WTC11 (cell line): ENCODE measurements around the gene GAB1. TPM values are rescaled to one million over a fixed set of nuclear protein-coding genes. Genes with fewer than 3 reads are reported as not detected.

Experiments
- ATAC-seq: fragments of 200-7000 bp; cut with Tn5 transposase; 2 replicates; pipeline ENCODE4 v1.10.0; 2021; ENCODE audit warnings: mild to moderate bottlenecking, moderate library complexity
- CTCF ChIA-PET: fragments of 300-600 bp; sonication (Branson Sonifier 250); formaldehyde crosslinking; loops from one replicate; lab custom pipeline; 2021; ENCODE audit warnings: antibody characterized with exemption; lab: Charles Lee
- POLR2A ChIA-PET: fragments of 350-600 bp; sonication (Branson Sonifier 250); formaldehyde crosslinking; loops from one replicate; lab custom pipeline; 2021; ENCODE audit warnings: antibody characterized with exemption; lab: Charles Lee
- DNase-seq: peaks from one replicate; pipeline ENCODE4 v3.0.0; 2021; ENCODE audit warnings: low spot score
- H3K27ac Mint-ChIP-seq: 2 replicates; pipeline ENCODE4 v1.8.0; 2021; ENCODE audit warnings: mixed read lengths
- H3K27me3 Mint-ChIP-seq: 2 replicates; pipeline ENCODE4 v1.8.0; 2021; ENCODE audit warnings: low read depth, mild to moderate bottlenecking, moderate library complexity, mixed read lengths
- H3K36me3 Mint-ChIP-seq: 2 replicates; pipeline ENCODE4 v1.8.0; 2021; ENCODE audit warnings: mixed read lengths
- H3K4me1 Mint-ChIP-seq: 2 replicates; pipeline ENCODE4 v1.8.0; 2022; ENCODE audit warnings: mixed read lengths
- H3K4me3 Mint-ChIP-seq: 2 replicates; pipeline ENCODE4 v1.8.0; 2021; ENCODE audit warnings: mild to moderate bottlenecking, moderate library complexity, mixed read lengths
- H3K9me3 Mint-ChIP-seq: 2 replicates; pipeline ENCODE4 v1.8.0; 2021; ENCODE audit warnings: mixed read lengths
- ARID4B ChIP-seq: sonication (generic); formaldehyde crosslinking; IDR thresholded peaks from 2 replicates; pipeline ENCODE4 v1.8.0; 2023; ENCODE audit warnings: missing genetic modification reagents, mild to moderate bottlenecking, borderline replicate concordance
- ATF1 ChIP-seq: sonication (generic); formaldehyde crosslinking; IDR thresholded peaks from 2 replicates; pipeline ENCODE4 v1.8.1; 2023; ENCODE audit warnings: mild to moderate bottlenecking, moderate library complexity, missing genetic modification reagents
- E2F4 ChIP-seq: sonication (generic); formaldehyde crosslinking; IDR thresholded peaks from 2 replicates; pipeline ENCODE4 v1.8.1; 2022; ENCODE audit warnings: low read depth, mild to moderate bottlenecking, moderate library complexity, missing genetic modification reagents, borderline replicate concordance
- ESRRA ChIP-seq: sonication (generic); formaldehyde crosslinking; IDR thresholded peaks from 2 replicates; pipeline ENCODE4 v1.8.1; 2022; ENCODE audit warnings: mild to moderate bottlenecking, missing genetic modification reagents, borderline replicate concordance
- FOXP1 ChIP-seq: sonication (generic); formaldehyde crosslinking; IDR thresholded peaks from 2 replicates; pipeline ENCODE4 v1.8.0; 2022; ENCODE audit warnings: missing genetic modification reagents, mild to moderate bottlenecking, moderate library complexity, borderline replicate concordance
- FOXP4 ChIP-seq: sonication (generic); formaldehyde crosslinking; IDR thresholded peaks from 2 replicates; pipeline ENCODE4 v1.8.0; 2022; ENCODE audit warnings: mild to moderate bottlenecking, missing genetic modification reagents
- GTF2I ChIP-seq: fragments of 250-450 bp; sonication (Bioruptor Pico); conservative IDR thresholded peaks from 2 replicates; pipeline ENCODE4 v1.4.0; 2021; ENCODE audit warnings: mild to moderate bottlenecking
- IRF2 ChIP-seq: sonication (generic); formaldehyde crosslinking; IDR thresholded peaks from 2 replicates; pipeline ENCODE4 v1.8.0; 2022; ENCODE audit warnings: low read depth, missing genetic modification reagents, borderline replicate concordance
- NFE2L1 ChIP-seq: sonication (generic); formaldehyde crosslinking; IDR thresholded peaks from 2 replicates; pipeline ENCODE4 v1.8.1; 2023; ENCODE audit warnings: missing genetic modification reagents
- SMAD3 ChIP-seq: sonication (generic); formaldehyde crosslinking; IDR thresholded peaks from 2 replicates; pipeline ENCODE4 v1.8.0; 2022; ENCODE audit warnings: missing genetic modification reagents, mild to moderate bottlenecking, borderline replicate concordance
- ZNF317 ChIP-seq: sonication (generic); formaldehyde crosslinking; IDR thresholded peaks from 2 replicates; pipeline ENCODE4 v1.8.1; 2023; ENCODE audit warnings: low read depth, mild to moderate bottlenecking, moderate library complexity, missing genetic modification reagents, borderline replicate concordance
- ZNF416 ChIP-seq: fragments of 250-450 bp; sonication (Bioruptor Pico); IDR thresholded peaks from 2 replicates; pipeline ENCODE4 v1.9.0; 2021; ENCODE audit warnings: mild to moderate bottlenecking, inconsistent platforms
- ZNF671 ChIP-seq: fragments of 250-450 bp; sonication (Bioruptor Pico); IDR thresholded peaks from 2 replicates; pipeline ENCODE4 v1.8.0; 2021; ENCODE audit warnings: mild to moderate bottlenecking
- total RNA-seq: library from RNA; stranded (reverse); gene quantifications from 3 replicates; pipeline ENCODE4 v1.2.3, GENCODE V29; 2021
- TF ChIP-seq, protein P1 (sequence below): sonication (generic); formaldehyde crosslinking; IDR thresholded peaks from 2 replicates; pipeline ENCODE4 v1.8.1; 2022; ENCODE audit warnings: mild to moderate bottlenecking, missing genetic modification reagents, moderate library complexity, borderline replicate concordance
- TF ChIP-seq, protein P2 (sequence below): fragments of 250-450 bp; sonication (Bioruptor Pico); IDR thresholded peaks from 2 replicates; pipeline ENCODE4 v1.9.0; 2021; ENCODE audit warnings: moderate library complexity, mild to moderate bottlenecking, inconsistent platforms, borderline replicate concordance
- TF ChIP-seq, protein P3 (sequence below): fragments of 250-450 bp; sonication (Bioruptor Pico); IDR thresholded peaks from 2 replicates; pipeline ENCODE4 v1.9.0; 2021; ENCODE audit warnings: mild to moderate bottlenecking
- TF ChIP-seq, protein P4 (sequence below): fragments of 250-450 bp; sonication (Bioruptor Pico); IDR thresholded peaks from 2 replicates; pipeline ENCODE4 v1.9.0; 2021; ENCODE audit warnings: mild to moderate bottlenecking, borderline replicate concordance

The GAB1 gene
- total RNA-seq, 1 experiment from 2014 or later = 17.4 TPM

GRCh38 chr4:143386812-143387211 lies 50.1 kb downstream of the GAB1 start:
- TF ChIP-seq, protein P1, sequence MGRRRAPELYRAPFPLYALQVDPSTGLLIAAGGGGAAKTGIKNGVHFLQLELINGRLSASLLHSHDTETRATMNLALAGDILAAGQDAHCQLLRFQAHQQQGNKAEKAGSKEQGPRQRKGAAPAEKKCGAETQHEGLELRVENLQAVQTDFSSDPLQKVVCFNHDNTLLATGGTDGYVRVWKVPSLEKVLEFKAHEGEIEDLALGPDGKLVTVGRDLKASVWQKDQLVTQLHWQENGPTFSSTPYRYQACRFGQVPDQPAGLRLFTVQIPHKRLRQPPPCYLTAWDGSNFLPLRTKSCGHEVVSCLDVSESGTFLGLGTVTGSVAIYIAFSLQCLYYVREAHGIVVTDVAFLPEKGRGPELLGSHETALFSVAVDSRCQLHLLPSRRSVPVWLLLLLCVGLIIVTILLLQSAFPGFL (CRISPR knock-in tag) = no peak
- no peak for TF ChIP-seq ESRRA (CRISPR knock-in tag)
- TF ChIP-seq IRF2 (CRISPR knock-in tag) = no peak
- TF ChIP-seq ZNF317 = no peak
- TF ChIP-seq, all 79 proteins: peak for 0

DNA sequence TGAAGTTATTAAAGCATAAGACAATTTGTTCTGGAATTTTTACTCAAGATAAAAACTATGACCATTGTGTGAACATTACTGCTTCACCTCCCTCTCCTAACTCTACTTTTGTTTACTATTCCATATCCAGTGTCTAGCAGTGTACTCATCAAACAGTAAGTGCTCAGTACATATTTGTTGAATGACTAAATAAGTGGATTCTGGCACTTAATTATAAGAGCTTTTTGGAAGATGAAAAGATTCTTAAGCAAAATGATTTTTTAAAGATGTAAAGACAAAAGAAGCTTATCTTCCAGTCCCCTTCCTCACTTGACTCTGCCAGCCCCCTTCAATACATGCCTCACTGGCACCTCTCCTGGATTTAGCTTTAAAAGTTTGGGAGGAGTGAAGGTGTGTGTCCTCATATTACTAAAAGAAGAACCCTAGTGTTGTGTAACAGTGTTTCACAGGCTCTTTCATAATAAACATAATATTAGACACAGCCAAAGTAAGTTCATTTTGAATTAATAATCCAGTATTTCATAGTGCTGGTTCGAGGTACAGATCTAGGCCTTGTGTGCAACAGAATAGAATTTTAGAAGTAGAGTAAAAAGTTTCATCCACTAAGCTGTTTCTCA lies 53.0 kb downstream of the GAB1 start:
- Mint-ChIP-seq H3K4me1 (peaks cover 45% of the 10 kb centered on the region), H3K36me3 (peaks cover 4% of the 10 kb centered on the region), H3K27me3 (no peaks in the 10 kb centered on the region), H3K4me3 (no peak overlapping the region), H3K9me3 (no peaks in the 10 kb centered on the region), H3K27ac (no peak overlapping the region)
- DNase-seq = no peak
- POLR2A ChIA-PET = no interaction called here
- CTCF ChIA-PET = interaction anchor here (0.9 kb wide), 1 partner anchor 13 kb away, joined by 3 read pairs; no protein-coding TSS in a partner anchor
- no peak for ATAC-seq
- TF ChIP-seq, protein P1 (CRISPR knock-in tag) = no peak
- TF ChIP-seq FOXP4 (CRISPR knock-in tag) (no peak), ATF1 (no peak), FOXP1 (no peak), ZNF671 (CRISPR knock-in tag) (no peak), SMAD3 (CRISPR knock-in tag) (no peak), GTF2I (CRISPR knock-in tag) (no peak), E2F4 (CRISPR knock-in tag) (no peak), ZNF416 (no peak), ARID4B (CRISPR knock-in tag) (no peak), ESRRA (CRISPR knock-in tag) (no peak), NFE2L1 (CRISPR knock-in tag) (no peak)
- TF ChIP-seq, protein P2, sequence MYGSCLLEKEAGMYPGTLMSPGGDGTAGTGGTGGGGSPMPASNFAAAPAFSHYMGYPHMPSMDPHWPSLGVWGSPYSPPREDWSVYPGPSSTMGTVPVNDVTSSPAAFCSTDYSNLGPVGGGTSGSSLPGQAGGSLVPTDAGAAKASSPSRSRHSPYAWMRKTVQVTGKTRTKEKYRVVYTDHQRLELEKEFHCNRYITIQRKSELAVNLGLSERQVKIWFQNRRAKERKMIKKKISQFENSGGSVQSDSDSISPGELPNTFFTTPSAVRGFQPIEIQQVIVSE = no peak
- TF ChIP-seq, protein P3, sequence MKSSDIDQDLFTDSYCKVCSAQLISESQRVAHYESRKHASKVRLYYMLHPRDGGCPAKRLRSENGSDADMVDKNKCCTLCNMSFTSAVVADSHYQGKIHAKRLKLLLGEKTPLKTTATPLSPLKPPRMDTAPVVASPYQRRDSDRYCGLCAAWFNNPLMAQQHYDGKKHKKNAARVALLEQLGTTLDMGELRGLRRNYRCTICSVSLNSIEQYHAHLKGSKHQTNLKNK (CRISPR knock-in tag) = no peak
- TF ChIP-seq, protein P4, sequence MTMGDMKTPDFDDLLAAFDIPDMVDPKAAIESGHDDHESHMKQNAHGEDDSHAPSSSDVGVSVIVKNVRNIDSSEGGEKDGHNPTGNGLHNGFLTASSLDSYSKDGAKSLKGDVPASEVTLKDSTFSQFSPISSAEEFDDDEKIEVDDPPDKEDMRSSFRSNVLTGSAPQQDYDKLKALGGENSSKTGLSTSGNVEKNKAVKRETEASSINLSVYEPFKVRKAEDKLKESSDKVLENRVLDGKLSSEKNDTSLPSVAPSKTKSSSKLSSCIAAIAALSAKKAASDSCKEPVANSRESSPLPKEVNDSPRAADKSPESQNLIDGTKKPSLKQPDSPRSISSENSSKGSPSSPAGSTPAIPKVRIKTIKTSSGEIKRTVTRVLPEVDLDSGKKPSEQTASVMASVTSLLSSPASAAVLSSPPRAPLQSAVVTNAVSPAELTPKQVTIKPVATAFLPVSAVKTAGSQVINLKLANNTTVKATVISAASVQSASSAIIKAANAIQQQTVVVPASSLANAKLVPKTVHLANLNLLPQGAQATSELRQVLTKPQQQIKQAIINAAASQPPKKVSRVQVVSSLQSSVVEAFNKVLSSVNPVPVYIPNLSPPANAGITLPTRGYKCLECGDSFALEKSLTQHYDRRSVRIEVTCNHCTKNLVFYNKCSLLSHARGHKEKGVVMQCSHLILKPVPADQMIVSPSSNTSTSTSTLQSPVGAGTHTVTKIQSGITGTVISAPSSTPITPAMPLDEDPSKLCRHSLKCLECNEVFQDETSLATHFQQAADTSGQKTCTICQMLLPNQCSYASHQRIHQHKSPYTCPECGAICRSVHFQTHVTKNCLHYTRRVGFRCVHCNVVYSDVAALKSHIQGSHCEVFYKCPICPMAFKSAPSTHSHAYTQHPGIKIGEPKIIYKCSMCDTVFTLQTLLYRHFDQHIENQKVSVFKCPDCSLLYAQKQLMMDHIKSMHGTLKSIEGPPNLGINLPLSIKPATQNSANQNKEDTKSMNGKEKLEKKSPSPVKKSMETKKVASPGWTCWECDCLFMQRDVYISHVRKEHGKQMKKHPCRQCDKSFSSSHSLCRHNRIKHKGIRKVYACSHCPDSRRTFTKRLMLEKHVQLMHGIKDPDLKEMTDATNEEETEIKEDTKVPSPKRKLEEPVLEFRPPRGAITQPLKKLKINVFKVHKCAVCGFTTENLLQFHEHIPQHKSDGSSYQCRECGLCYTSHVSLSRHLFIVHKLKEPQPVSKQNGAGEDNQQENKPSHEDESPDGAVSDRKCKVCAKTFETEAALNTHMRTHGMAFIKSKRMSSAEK (CRISPR knock-in tag) = no peak

More at GRCh38 chr4:143386812-143387211, 50.1 kb downstream of the GAB1 start:
- Mint-ChIP-seq H3K36me3 (peaks cover 4% of the 10 kb centered on the region), H3K27me3 (no peaks in the 10 kb centered on the region), H3K27ac (no peak overlapping the region), H3K9me3 (no peaks in the 10 kb centered on the region), H3K4me1 (peaks cover 59% of the 10 kb centered on the region), H3K4me3 (no peak overlapping the region)
- CTCF ChIA-PET = no interaction called here
- ATAC-seq (peak; percentile 38; the same call in 1 of the 2 replicates), DNase-seq (no peak)
- POLR2A ChIA-PET = no interaction called here
